Measurements from ENCODE around the gene TSNAXIP1.

DNA sequence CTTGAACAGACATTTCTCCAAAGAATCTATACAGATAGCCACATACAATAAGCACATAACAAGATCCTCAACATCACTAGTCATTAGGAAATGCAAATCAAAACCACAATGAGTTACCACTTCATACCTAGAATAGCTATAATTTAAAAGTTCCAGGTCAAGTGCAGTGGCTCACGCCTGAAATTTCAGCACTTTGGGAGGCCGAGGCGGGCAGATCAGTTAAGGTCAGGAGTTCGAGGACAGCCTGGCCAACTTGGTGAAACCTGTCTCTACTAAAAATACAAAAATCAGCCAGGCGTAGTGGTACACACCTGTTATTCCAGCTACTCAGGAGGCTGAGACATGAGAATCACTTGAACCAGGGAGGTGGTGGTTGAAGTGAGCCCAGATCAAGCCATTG is 20.2 kb upstream of the TSNAXIP1 start:
- TF ChIP-seq, protein P1, sequence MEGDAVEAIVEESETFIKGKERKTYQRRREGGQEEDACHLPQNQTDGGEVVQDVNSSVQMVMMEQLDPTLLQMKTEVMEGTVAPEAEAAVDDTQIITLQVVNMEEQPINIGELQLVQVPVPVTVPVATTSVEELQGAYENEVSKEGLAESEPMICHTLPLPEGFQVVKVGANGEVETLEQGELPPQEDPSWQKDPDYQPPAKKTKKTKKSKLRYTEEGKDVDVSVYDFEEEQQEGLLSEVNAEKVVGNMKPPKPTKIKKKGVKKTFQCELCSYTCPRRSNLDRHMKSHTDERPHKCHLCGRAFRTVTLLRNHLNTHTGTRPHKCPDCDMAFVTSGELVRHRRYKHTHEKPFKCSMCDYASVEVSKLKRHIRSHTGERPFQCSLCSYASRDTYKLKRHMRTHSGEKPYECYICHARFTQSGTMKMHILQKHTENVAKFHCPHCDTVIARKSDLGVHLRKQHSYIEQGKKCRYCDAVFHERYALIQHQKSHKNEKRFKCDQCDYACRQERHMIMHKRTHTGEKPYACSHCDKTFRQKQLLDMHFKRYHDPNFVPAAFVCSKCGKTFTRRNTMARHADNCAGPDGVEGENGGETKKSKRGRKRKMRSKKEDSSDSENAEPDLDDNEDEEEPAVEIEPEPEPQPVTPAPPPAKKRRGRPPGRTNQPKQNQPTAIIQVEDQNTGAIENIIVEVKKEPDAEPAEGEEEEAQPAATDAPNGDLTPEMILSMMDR (IDR thresholded peaks at IDR 0.05; ENCODE audit: low read depth, low read length, missing input control): no peak
- TF ChIP-seq, protein P2, sequence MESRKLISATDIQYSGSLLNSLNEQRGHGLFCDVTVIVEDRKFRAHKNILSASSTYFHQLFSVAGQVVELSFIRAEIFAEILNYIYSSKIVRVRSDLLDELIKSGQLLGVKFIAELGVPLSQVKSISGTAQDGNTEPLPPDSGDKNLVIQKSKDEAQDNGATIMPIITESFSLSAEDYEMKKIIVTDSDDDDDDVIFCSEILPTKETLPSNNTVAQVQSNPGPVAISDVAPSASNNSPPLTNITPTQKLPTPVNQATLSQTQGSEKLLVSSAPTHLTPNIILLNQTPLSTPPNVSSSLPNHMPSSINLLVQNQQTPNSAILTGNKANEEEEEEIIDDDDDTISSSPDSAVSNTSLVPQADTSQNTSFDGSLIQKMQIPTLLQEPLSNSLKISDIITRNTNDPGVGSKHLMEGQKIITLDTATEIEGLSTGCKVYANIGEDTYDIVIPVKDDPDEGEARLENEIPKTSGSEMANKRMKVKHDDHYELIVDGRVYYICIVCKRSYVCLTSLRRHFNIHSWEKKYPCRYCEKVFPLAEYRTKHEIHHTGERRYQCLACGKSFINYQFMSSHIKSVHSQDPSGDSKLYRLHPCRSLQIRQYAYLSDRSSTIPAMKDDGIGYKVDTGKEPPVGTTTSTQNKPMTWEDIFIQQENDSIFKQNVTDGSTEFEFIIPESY (IDR thresholded peaks at IDR 0.05): no peak
- no peak for TF ChIP-seq RAD21 (IDR thresholded peaks at IDR 0.05)
